Measurements from ENCODE around the gene TUBA3E.
"Not testable (repeated sequence)": the region's sequence is repeated elsewhere in the genome, so short reads cannot be mapped to it uniquely, and the experiment has no call there.

TUBA3E gene

GRCh38 chr2:130188958-130189357 lies 9.3 kb downstream of the TUBA3E start:
- H3K9ac ChIP-seq (ENCODE audit: low read depth, low read length); H3K4me3 ChIP-seq (ENCODE audit: low read length); H3K27me3 ChIP-seq (ENCODE audit: insufficient read depth, low read length); H3K36me3 ChIP-seq (ENCODE audit: insufficient read depth, low read depth, low read length); H3K9me3 ChIP-seq (ENCODE audit: insufficient read depth, low read depth, low read length); H3K4me1 ChIP-seq (ENCODE audit: insufficient read depth, low read length); H3K27ac ChIP-seq (ENCODE audit: low read length): not testable (repeated sequence)

- H3K36me3 ChIP-seq (ENCODE audit: insufficient read depth, low read depth, low read length); H3K4me1 ChIP-seq (ENCODE audit: insufficient read depth, low read length); H3K27ac ChIP-seq (ENCODE audit: low read length); H3K9ac ChIP-seq (ENCODE audit: low read depth, low read length); H3K27me3 ChIP-seq (ENCODE audit: insufficient read depth, low read length); H3K4me3 ChIP-seq (ENCODE audit: low read length); H3K9me3 ChIP-seq (ENCODE audit: insufficient read depth, low read depth, low read length): not testable (repeated sequence)
Observed at GRCh38 chr2:130187859-130188792, 10.1 kb downstream of the TUBA3E start.

- Histone ChIP-seq H3K4me3 (ENCODE audit: low read length) (no peak overlapping the region), H3K4me1 (ENCODE audit: insufficient read depth, low read length) (no peaks in the 10 kb centered on the region), H3K9ac (ENCODE audit: low read depth, low read length) (no peak overlapping the region), H3K27ac (ENCODE audit: low read length) (no peak overlapping the region), H3K36me3 (ENCODE audit: insufficient read depth, low read depth, low read length) (peaks cover 8% of the 10 kb centered on the region; the same call in 1 of the 2 replicates), H3K27me3 (ENCODE audit: insufficient read depth, low read length) (no peaks in the 10 kb centered on the region), H3K9me3 (ENCODE audit: insufficient read depth, low read depth, low read length) (no peaks in the 10 kb centered on the region)
Observed at GRCh38 chr2:130187268-130187667, 11.0 kb downstream of the TUBA3E start.

GRCh38 chr2:130186391-130186790 lies 11.8 kb downstream of the TUBA3E start:
- H3K27ac ChIP-seq (ENCODE audit: low read length), result no peak overlapping the region
- H3K36me3 ChIP-seq (ENCODE audit: insufficient read depth, low read depth, low read length), result peaks cover 8% of the 10 kb centered on the region; the same call in 1 of the 2 replicates
- no peaks in the 10 kb centered on the region for H3K9me3 ChIP-seq (ENCODE audit: insufficient read depth, low read depth, low read length)
- H3K4me1 ChIP-seq (ENCODE audit: insufficient read depth, low read length), result no peaks in the 10 kb centered on the region
- H3K9ac ChIP-seq (ENCODE audit: low read depth, low read length), result no peak overlapping the region
- H3K27me3 ChIP-seq (ENCODE audit: insufficient read depth, low read length), result no peaks in the 10 kb centered on the region
- H3K4me3 ChIP-seq (ENCODE audit: low read length), result no peak overlapping the region

- no peak overlapping the region for H3K9ac ChIP-seq (ENCODE audit: low read depth, low read length)
- H3K27me3 ChIP-seq (ENCODE audit: insufficient read depth, low read length), result no peaks in the 10 kb centered on the region
- H3K27ac ChIP-seq (ENCODE audit: low read length), result no peak overlapping the region
- no peak overlapping the region for H3K4me3 ChIP-seq (ENCODE audit: low read length)
- H3K9me3 ChIP-seq (ENCODE audit: insufficient read depth, low read depth, low read length), result no peaks in the 10 kb centered on the region
- H3K4me1 ChIP-seq (ENCODE audit: insufficient read depth, low read length), result no peaks in the 10 kb centered on the region
- H3K36me3 ChIP-seq (ENCODE audit: insufficient read depth, low read depth, low read length), result peaks cover 8% of the 10 kb centered on the region; the same call in 1 of the 2 replicates
Observed at GRCh38 chr2:130185896-130186295, 12.3 kb downstream of the TUBA3E start.

GRCh38 chr2:130185436-130185835 lies 12.8 kb downstream of the TUBA3E start:
- Histone ChIP-seq H3K27me3 (ENCODE audit: insufficient read depth, low read length) (no peaks in the 10 kb centered on the region), H3K36me3 (ENCODE audit: insufficient read depth, low read depth, low read length) (peaks cover 8% of the 10 kb centered on the region; the same call in 1 of the 2 replicates), H3K9ac (ENCODE audit: low read depth, low read length) (no peak overlapping the region), H3K4me1 (ENCODE audit: insufficient read depth, low read length) (no peaks in the 10 kb centered on the region), H3K27ac (ENCODE audit: low read length) (no peak overlapping the region), H3K9me3 (ENCODE audit: insufficient read depth, low read depth, low read length) (no peaks in the 10 kb centered on the region), H3K4me3 (ENCODE audit: low read length) (no peak overlapping the region)

- Histone ChIP-seq H3K9ac (ENCODE audit: low read depth, low read length) (no peak overlapping the region; the same call in 1 of the 2 replicates), H3K4me1 (ENCODE audit: insufficient read depth, low read length) (no peaks in the 10 kb centered on the region), H3K36me3 (ENCODE audit: insufficient read depth, low read depth, low read length) (peaks cover 11% of the 10 kb centered on the region; the same call in 1 of the 2 replicates), H3K27me3 (ENCODE audit: insufficient read depth, low read length) (no peaks in the 10 kb centered on the region), H3K9me3 (ENCODE audit: insufficient read depth, low read depth, low read length) (no peaks in the 10 kb centered on the region), H3K27ac (ENCODE audit: low read length) (no peak overlapping the region), H3K4me3 (ENCODE audit: low read length) (peak overlapping the region; percentile 72; the same call in 1 of the 2 replicates)
Observed at GRCh38 chr2:130183512-130184373, 14.5 kb downstream of the TUBA3E start.

- not testable (repeated sequence) for H3K27ac ChIP-seq (ENCODE audit: low read length); H3K27me3 ChIP-seq (ENCODE audit: insufficient read depth, low read length); H3K4me1 ChIP-seq (ENCODE audit: insufficient read depth, low read length); H3K9me3 ChIP-seq (ENCODE audit: insufficient read depth, low read depth, low read length)
- Histone ChIP-seq H3K4me3 (ENCODE audit: low read length) (peak overlapping the region; percentile 72), H3K9ac (ENCODE audit: low read depth, low read length) (peak overlapping the region; percentile 71; the same call in 1 of the 2 replicates), H3K36me3 (ENCODE audit: insufficient read depth, low read depth, low read length) (peaks cover 12% of the 10 kb centered on the region; the same call in 1 of the 2 replicates)
Observed at GRCh38 chr2:130182826-130183511, 15.3 kb downstream of the TUBA3E start.

GRCh38 chr2:130181880-130182682 lies 16.2 kb downstream of the TUBA3E start, which contains the start of gene MZT2B:
MZT2B (plus strand) TSS chr2:130182262; CDS start chr2:130182283, 21 bp downstream.
- peaks cover 12% of the 10 kb centered on the region; the same call in 1 of the 2 replicates for H3K36me3 ChIP-seq (ENCODE audit: insufficient read depth, low read depth, low read length)
- H3K27ac ChIP-seq (ENCODE audit: low read length), result peak within 1 kb of the TSS; percentile 78
- H3K9ac ChIP-seq (ENCODE audit: low read depth, low read length), result peak within 1 kb of the TSS; percentile 99
- H3K9me3 ChIP-seq (ENCODE audit: insufficient read depth, low read depth, low read length); H3K27me3 ChIP-seq (ENCODE audit: insufficient read depth, low read length); H3K4me1 ChIP-seq (ENCODE audit: insufficient read depth, low read length): not testable (repeated sequence)
- H3K4me3 ChIP-seq (ENCODE audit: low read length), result peak within 1 kb of the TSS; percentile 99

- Histone ChIP-seq H3K9ac (ENCODE audit: low read depth, low read length) (peak within 1 kb of the TSS; percentile 99), H3K27ac (ENCODE audit: low read length) (peak within 1 kb of the TSS; percentile 78), H3K4me3 (ENCODE audit: low read length) (peak within 1 kb of the TSS; percentile 99), H3K27me3 (ENCODE audit: insufficient read depth, low read length) (no peaks in the 10 kb centered on the region), H3K9me3 (ENCODE audit: insufficient read depth, low read depth, low read length) (no peaks in the 10 kb centered on the region), H3K36me3 (ENCODE audit: insufficient read depth, low read depth, low read length) (peaks cover 12% of the 10 kb centered on the region; the same call in 1 of the 2 replicates), H3K4me1 (ENCODE audit: insufficient read depth, low read length) (no peaks in the 10 kb centered on the region)
Observed at GRCh38 chr2:130181325-130181879, 16.8 kb downstream of the TUBA3E start, which contains the start of gene SMPD4. SMPD4 (minus strand) TSS chr2:130181602; CDS start chr2:130176592, 5,010 bp downstream.
